Dendritic cell treated with granulocyte-macrophage colony-stimulating factor and Interleukin-4, amounts not matched to agents 40 ng/mL and 50 ng/mL, for 4 days (primary cell): ENCODE results near the gene RPS2.
A peak's percentile ranks its signal among the peaks of the same experiment; 100 is the strongest.

ENCODE experiments used
- H3K27ac Mint-ChIP-seq: one replicate; pipeline ENCODE4 v1.8.0; 2022; ENCODE audit warnings: mild to moderate bottlenecking, mixed read lengths
- H3K27me3 Mint-ChIP-seq: one replicate; pipeline ENCODE4 v1.8.0; 2022; ENCODE audit warnings: mild to moderate bottlenecking, mixed read lengths
- H3K36me3 Mint-ChIP-seq: one replicate; pipeline ENCODE4 v1.8.0; 2022; ENCODE audit warnings: low read depth, mixed read lengths
- H3K4me1 Mint-ChIP-seq: one replicate; pipeline ENCODE4 v1.8.0; 2022; ENCODE audit warnings: low read depth, mixed read lengths
- H3K4me3 Mint-ChIP-seq: one replicate; pipeline ENCODE4 v1.8.0; 2022; ENCODE audit warnings: mild to moderate bottlenecking, moderate library complexity, mixed read lengths
- H3K9me3 Mint-ChIP-seq: one replicate; pipeline ENCODE4 v1.8.0; 2022; ENCODE audit warnings: mixed read lengths
- intact Hi-C: fragments of 100-400 bp; cut with micrococcal nuclease; formaldehyde crosslinking; loops from one replicate; pipeline ENCODE4 v1.15.0; 2022

Gene RPS2

DNA sequence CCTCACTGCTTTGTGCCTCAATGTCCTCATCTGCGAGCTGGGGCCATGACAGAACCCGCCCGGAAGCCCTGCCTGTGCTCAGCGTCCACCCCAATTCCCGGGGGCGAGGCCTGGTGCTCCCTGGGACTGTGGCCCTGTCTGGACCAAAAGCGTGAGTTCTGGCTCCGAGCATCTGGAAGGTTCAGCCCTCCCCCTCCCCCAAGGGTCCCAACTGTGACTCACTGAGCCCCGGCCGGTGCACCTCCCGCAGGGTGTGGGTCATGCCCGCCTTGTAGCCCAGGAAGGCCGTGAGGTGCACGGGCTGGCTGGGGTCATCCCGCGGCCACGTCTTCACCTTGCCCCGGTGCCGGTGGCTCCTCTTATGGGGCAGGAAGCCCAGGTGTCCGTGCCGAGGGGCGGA is 10.9 kb downstream of the RPS2 start:
- Mint-ChIP-seq H3K27me3 (peaks cover 30% of the 10 kb centered on the region), H3K4me1 (peaks cover 3% of the 10 kb centered on the region), H3K36me3 (no peaks in the 10 kb centered on the region), H3K9me3 (no peaks in the 10 kb centered on the region), H3K4me3 (no peak overlapping the region), H3K27ac (no peak overlapping the region)
- intact Hi-C loops, result no loop called here

DNA sequence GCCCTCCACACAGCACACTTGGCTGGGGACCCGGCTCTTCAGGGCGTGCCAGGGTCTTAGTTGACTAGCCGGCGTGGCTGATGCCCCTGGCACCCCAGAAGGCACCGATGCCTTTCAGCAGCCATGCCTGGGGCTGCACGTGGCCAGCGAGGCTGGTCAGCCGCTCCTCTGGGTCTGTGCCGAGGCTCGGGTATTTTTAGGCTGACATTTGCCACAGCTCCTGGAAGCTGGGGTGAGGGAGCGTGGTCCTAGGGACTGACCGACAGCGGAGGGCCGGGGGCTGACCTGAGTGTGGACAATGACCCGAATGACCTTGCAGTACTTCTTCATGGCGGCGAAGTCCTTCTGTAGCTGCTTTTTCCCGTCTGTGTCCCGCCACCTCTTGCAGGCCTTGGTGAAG is 14.1 kb downstream of the RPS2 start:
- no peaks in the 10 kb centered on the region for H3K36me3 Mint-ChIP-seq
- no peak overlapping the region for H3K4me3 Mint-ChIP-seq
- intact Hi-C loops, result no loop called here
- no peaks in the 10 kb centered on the region for H3K9me3 Mint-ChIP-seq
- H3K27ac Mint-ChIP-seq, result no peak overlapping the region
- peaks cover 3% of the 10 kb centered on the region for H3K4me1 Mint-ChIP-seq
- H3K27me3 Mint-ChIP-seq, result peaks cover 11% of the 10 kb centered on the region

GRCh38 chr16:1950047-1950446 is 14.6 kb downstream of the RPS2 start:
- H3K9me3 Mint-ChIP-seq, result no peaks in the 10 kb centered on the region
- H3K4me1 Mint-ChIP-seq, result peaks cover 5% of the 10 kb centered on the region
- no peaks in the 10 kb centered on the region for H3K36me3 Mint-ChIP-seq
- H3K4me3 Mint-ChIP-seq, result no peak overlapping the region
- H3K27me3 Mint-ChIP-seq, result peaks cover 11% of the 10 kb centered on the region
- no peak overlapping the region for H3K27ac Mint-ChIP-seq
- intact Hi-C loops, result no loop called here

DNA sequence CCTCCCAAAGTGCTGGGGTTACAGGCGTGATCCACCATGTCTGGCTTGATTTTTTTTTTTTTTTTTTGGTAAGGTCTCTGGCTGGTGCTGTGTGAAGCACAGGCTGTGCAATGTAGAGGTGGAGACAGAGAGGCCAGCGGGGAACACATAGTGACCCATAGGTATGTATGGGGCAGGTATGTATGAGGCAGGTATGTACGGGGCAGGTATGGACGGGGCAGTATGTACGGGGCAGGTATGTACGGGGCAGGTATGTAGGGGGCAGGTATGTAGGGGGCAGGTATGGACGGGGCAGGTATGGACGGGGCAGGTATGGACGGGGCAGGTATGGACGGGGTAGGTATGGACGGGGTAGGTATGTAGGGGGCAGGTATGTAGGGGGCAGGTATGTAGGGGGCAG is 15.1 kb downstream of the RPS2 start:
- H3K36me3 Mint-ChIP-seq, result no peaks in the 10 kb centered on the region
- H3K4me1 Mint-ChIP-seq, result peaks cover 8% of the 10 kb centered on the region
- intact Hi-C loops, result no loop called here
- H3K27me3 Mint-ChIP-seq, result peaks cover 8% of the 10 kb centered on the region
- no peaks in the 10 kb centered on the region for H3K9me3 Mint-ChIP-seq
- H3K4me3 Mint-ChIP-seq, result no peak overlapping the region
- H3K27ac Mint-ChIP-seq, result no peak overlapping the region

- H3K36me3 Mint-ChIP-seq, result peaks cover 7% of the 10 kb centered on the region
- no peaks in the 10 kb centered on the region for H3K9me3 Mint-ChIP-seq
- peaks cover 26% of the 10 kb centered on the region for H3K4me1 Mint-ChIP-seq
- H3K27ac Mint-ChIP-seq, result no peak overlapping the region
- intact Hi-C loops, result no loop called here
- H3K27me3 Mint-ChIP-seq, result no peaks in the 10 kb centered on the region
- H3K4me3 Mint-ChIP-seq, result no peak overlapping the region
Measured at GRCh38 chr16:1947369-1947670, 17.3 kb downstream of the RPS2 start.

- Mint-ChIP-seq H3K36me3 (peaks cover 8% of the 10 kb centered on the region), H3K9me3 (no peaks in the 10 kb centered on the region), H3K4me1 (peaks cover 31% of the 10 kb centered on the region), H3K27ac (no peak overlapping the region), H3K27me3 (no peaks in the 10 kb centered on the region), H3K4me3 (no peak overlapping the region)
- intact Hi-C loops, result no loop called here
Measured at GRCh38 chr16:1946495-1947368, 17.9 kb downstream of the RPS2 start.

- Mint-ChIP-seq H3K27ac (peak overlapping the region; percentile 45), H3K4me3 (no peak overlapping the region), H3K4me1 (peaks cover 41% of the 10 kb centered on the region), H3K36me3 (peaks cover 17% of the 10 kb centered on the region), H3K9me3 (no peaks in the 10 kb centered on the region), H3K27me3 (no peaks in the 10 kb centered on the region)
- intact Hi-C loops, result no loop called here
Measured at GRCh38 chr16:1945559-1946391, 18.9 kb downstream of the RPS2 start.

DNA sequence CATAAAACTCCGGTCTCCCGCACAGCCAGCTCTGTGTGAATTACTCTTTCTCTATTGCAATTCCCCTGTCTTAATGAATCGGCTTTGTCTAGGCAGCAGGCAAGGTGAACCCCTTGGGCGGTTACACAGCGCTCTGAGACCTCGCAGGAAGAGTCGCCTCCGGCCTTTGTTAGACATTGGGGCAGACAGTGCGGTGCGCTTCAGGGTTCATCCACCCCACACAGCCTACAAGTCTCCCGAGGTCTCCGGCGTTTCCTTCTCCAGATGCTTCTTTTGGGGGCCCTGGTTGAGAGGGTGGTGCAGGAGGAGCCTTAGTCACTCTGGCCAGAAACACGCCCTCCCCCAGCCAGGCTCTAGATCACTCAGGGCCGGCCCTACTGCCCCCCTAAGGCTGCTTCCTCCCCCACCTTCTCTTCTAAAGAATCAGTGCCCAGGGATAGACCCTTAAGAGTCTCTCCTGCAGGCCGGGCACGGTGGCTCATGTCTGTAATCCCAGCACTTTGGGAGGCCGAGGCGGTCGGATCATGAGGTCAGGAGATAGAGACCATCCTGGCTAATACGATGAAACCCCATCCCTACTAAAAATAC is 19.9 kb downstream of the RPS2 start:
- peak overlapping the region; percentile 95 for H3K27ac Mint-ChIP-seq
- intact Hi-C loops, result no loop called here
- peaks cover 28% of the 10 kb centered on the region for H3K36me3 Mint-ChIP-seq
- no peak overlapping the region for H3K4me3 Mint-ChIP-seq
- no peaks in the 10 kb centered on the region for H3K9me3 Mint-ChIP-seq
- H3K4me1 Mint-ChIP-seq, result peaks cover 52% of the 10 kb centered on the region
- H3K27me3 Mint-ChIP-seq, result no peaks in the 10 kb centered on the region

DNA sequence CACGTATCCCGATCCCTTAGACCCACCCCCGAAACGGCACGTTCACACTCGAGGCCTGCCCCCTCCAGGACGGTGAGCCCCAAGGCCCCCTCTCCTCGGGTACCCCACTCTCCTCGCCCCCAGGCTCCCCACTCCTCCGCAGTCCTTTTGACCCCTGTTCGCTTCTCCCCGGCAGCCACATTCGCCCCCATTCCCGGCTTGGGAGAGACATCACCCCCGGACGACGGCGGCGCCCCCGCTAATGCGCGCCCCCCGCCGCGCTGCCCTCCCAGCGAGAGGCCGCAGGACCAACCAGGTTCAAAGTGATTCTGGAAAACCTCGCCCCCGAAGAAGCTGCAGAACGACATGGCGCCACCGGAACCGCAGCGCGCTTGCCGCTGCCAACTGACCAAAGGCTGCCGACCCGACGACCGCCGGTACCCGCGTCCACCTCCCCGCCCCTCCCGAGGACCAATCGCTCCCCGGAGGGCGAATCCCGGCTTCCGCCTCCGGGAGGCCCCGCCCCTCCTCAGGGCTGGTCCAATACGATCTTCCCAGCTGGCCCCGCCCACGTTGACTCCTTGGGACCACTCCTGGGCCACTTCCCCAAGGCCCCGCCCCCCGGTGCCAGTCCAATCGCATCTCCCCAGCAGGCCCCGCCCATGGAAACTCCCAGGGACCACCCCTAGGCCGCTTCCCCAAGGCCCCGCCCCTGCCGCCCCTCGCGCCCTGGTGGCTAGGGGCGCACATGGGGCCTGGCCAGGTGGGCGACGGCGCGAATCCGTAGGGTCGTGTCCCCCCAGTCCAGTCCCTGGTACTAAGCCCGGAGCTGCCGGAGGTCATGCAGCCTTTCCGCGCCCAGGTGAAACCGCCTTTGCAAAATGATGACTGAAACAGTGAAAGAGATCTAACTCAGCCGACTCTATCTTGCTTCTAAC is 21.6 kb downstream of the RPS2 start, which contains the start of gene MSRB1:
MSRB1 (minus strand) TSS at position 390 of the 917 bp plus-strand sequence; CDS start at position 347, 43 bp downstream.
- Mint-ChIP-seq H3K4me1 (peaks cover 68% of the 10 kb centered on the region), H3K27me3 (no peaks in the 10 kb centered on the region), H3K27ac (peak within 1 kb of the TSS; percentile 95), H3K4me3 (peak within 1 kb of the TSS; percentile 98), H3K9me3 (no peaks in the 10 kb centered on the region), H3K36me3 (peaks cover 44% of the 10 kb centered on the region)
- intact Hi-C loops, result no loop called here

- peak overlapping the region; percentile 95 for H3K27ac Mint-ChIP-seq
- H3K36me3 Mint-ChIP-seq, result peaks cover 52% of the 10 kb centered on the region
- peaks cover 73% of the 10 kb centered on the region for H3K4me1 Mint-ChIP-seq
- H3K4me3 Mint-ChIP-seq, result peak overlapping the region; percentile 98
- H3K27me3 Mint-ChIP-seq, result no peaks in the 10 kb centered on the region
- intact Hi-C loops, result no loop called here
- H3K9me3 Mint-ChIP-seq, result no peaks in the 10 kb centered on the region
Measured at GRCh38 chr16:1942047-1942809, 22.4 kb downstream of the RPS2 start.

- no peaks in the 10 kb centered on the region for H3K27me3 Mint-ChIP-seq
- H3K27ac Mint-ChIP-seq, result peak overlapping the region; percentile 95
- peaks cover 79% of the 10 kb centered on the region for H3K4me1 Mint-ChIP-seq
- intact Hi-C loops, result no loop called here
- peak overlapping the region; percentile 98 for H3K4me3 Mint-ChIP-seq
- no peaks in the 10 kb centered on the region for H3K9me3 Mint-ChIP-seq
- H3K36me3 Mint-ChIP-seq, result peaks cover 59% of the 10 kb centered on the region
Measured at GRCh38 chr16:1941162-1942046, 23.2 kb downstream of the RPS2 start.
